Epithelial cell of alveolus of lung (primary cell): ENCODE measurements around the gene HCN4. TPM values are rescaled to one million over a fixed set of nuclear protein-coding genes. Genes with fewer than 3 reads are reported as not detected.

Experiments used
- total RNA-seq: library from RNA; depleted of rRNA; stranded (reverse); fragments of >200 nt; gene quantifications from 2 replicates; pipeline ENCODE4 v1.2.1, GENCODE V29; 2015

HCN4 gene
- total RNA-seq = not detected in 2 replicates

DNA sequence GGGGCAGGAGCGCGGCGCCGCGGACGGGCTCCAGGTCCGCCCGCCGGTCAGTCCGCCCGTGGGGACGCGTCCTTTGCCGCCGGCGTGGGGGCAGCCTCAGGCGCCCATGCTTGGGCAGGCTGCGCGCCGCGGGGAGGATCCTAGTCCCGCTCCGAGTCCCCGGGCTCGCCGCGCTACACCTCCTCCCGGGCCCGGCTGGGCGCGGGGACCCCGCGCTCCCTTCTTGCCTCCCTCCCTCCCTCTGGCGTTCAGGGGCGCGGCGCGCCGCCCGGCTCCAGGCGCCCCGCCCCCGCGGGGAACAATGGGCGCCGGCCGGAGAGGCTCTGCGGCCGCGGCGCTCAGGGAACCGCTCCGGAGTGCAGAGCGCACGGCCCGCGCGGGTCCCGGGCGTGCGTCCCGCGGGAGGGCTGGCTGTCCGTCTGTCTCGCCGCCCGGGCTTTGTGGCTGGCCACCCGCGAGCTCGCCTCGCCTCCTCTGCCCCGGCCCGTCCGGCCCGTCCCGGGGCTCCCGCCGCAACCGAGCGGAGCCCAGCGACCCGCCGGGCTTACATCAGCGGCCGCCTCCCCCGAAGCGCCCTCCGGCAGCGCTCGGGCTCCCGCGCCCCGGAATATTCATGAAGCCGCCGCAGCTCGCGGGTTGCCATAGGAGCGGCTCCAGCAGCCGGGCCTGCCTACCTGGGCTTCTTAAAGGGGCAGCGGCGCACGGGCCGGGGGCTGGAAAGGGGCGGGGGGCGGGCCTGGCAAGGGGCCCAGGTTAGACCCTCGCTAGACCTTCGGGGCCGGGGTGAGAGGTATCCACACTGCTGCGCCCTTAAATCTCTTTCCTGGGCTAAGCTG, at the start of gene HCN4:
Gene HCN4, minus strand, starts transcription at position 658 of the 836 bp plus-strand sequence. CDS start 688 bp downstream, outside the sequence.

Other genes with a start within 250 kb of the HCN4 start
- not detected in 2 replicates for gene REC114, start 74.2 kb upstream of the HCN4 start, total RNA-seq